Measurements from ENCODE around the gene OTOGL. TPM values are rescaled to one million over a fixed set of nuclear protein-coding genes. Genes with fewer than 3 reads are reported as not detected.
"Not testable (repeated sequence)": the region's sequence is repeated elsewhere in the genome, so short reads cannot be mapped to it uniquely, and the experiment has no call there.

The OTOGL gene
- total and polyA plus RNA-seq, 9 donors, result 0.05 to 0.26 (median 0.12) TPM; not detected in 2

DNA sequence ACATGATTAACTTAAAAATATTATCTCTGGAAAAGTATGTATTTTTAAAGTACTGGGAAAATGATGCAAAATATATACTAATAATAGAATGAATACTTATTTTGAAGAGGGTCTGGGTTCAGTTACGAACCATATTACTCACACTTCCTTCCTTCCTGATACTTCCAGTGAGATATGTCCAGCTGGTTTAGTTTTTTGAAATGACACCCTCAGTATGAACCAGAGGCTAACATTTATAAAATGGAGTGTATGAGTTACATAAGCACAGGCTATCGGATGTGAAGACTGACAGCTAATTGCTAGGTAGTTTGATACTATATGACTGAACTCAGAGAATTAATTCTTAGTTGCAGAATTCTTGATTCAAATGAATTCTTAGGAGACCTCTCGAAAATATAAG lies 122.9 kb downstream of the OTOGL start:
- H3K27me3 ChIP-seq, result no peaks in the 10 kb centered on the region
- H3K4me1 ChIP-seq (ENCODE audit: insufficient read depth), result no peaks in the 10 kb centered on the region
- WGBS, 3 donors, result 82 to 85% (median 84%) methylated on average over 3 of the region's 3 CpGs
- no peak overlapping the region for H3K4me3 ChIP-seq
- H3K9me3 ChIP-seq, result no peaks in the 10 kb centered on the region
- no peak for TF ChIP-seq POLR2A (IDR thresholded peaks at IDR 0.05)
- TF ChIP-seq, protein P1, sequence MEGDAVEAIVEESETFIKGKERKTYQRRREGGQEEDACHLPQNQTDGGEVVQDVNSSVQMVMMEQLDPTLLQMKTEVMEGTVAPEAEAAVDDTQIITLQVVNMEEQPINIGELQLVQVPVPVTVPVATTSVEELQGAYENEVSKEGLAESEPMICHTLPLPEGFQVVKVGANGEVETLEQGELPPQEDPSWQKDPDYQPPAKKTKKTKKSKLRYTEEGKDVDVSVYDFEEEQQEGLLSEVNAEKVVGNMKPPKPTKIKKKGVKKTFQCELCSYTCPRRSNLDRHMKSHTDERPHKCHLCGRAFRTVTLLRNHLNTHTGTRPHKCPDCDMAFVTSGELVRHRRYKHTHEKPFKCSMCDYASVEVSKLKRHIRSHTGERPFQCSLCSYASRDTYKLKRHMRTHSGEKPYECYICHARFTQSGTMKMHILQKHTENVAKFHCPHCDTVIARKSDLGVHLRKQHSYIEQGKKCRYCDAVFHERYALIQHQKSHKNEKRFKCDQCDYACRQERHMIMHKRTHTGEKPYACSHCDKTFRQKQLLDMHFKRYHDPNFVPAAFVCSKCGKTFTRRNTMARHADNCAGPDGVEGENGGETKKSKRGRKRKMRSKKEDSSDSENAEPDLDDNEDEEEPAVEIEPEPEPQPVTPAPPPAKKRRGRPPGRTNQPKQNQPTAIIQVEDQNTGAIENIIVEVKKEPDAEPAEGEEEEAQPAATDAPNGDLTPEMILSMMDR (IDR thresholded peaks at IDR 0.05), result no peak
- no peak for TF ChIP-seq EP300 (IDR thresholded peaks at IDR 0.05)
- no peaks in the 10 kb centered on the region for H3K36me3 ChIP-seq
- no peak overlapping the region for H3K27ac ChIP-seq
- DNase-seq, result no peak
- intact Hi-C loops (cut with DNase I), result no loop called here

DNA sequence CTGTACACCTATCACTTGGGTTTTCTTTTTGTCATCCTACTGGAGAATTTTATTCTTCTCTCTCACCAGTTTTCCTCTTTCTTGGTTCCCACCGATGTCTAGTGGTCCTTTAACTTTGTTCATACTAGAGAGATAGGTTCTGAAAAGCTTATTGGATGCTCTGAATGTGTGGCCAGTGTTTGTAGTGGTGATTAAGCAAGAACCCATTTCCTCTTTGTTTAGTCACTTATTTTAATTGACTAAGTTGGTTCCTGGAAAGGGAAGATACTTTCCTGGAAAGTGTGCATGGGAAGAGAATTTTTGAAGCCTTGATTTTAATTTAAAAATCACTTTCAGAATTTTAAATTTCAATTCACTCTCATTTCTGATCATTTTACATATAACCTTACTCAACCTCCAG lies 127.2 kb downstream of the OTOGL start:
- Histone ChIP-seq H3K9me3 (no peaks in the 10 kb centered on the region), H3K4me1 (ENCODE audit: insufficient read depth) (no peaks in the 10 kb centered on the region), H3K36me3 (no peaks in the 10 kb centered on the region), H3K27me3 (no peaks in the 10 kb centered on the region), H3K27ac (no peak overlapping the region), H3K4me3 (no peak overlapping the region)
- no peak for DNase-seq
- intact Hi-C loops (cut with DNase I), result no loop called here
- TF ChIP-seq POLR2A (IDR thresholded peaks at IDR 0.05), result no peak
- TF ChIP-seq, protein P1 (IDR thresholded peaks at IDR 0.05), result no peak
- no peak for TF ChIP-seq EP300 (IDR thresholded peaks at IDR 0.05)
- WGBS, 3 donors, result 72 to 79% (median 79%) methylated on average over 1 of the region's 1 CpG

DNA sequence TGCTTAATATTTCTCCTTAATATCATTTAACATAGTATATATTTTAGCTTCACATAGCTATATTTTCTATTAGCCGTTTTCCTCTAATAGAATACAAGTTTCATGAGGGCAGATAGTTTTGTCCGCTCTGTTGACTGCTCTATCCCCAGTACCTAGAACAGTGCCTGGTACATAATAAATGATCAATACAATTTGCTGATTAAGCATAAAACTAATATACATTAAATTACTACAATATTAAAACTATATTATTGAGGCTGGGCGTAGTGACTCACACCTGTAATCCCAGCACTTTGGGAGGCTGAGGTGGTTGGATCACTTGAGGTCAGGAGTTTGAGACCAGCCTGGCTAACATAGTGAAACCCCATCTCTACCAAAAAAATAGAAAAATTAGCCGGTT lies 128.6 kb downstream of the OTOGL start:
- DNase-seq; H3K27me3 ChIP-seq; intact Hi-C loops (cut with DNase I); H3K4me1 ChIP-seq (ENCODE audit: insufficient read depth); H3K9me3 ChIP-seq; H3K4me3 ChIP-seq; H3K36me3 ChIP-seq; H3K27ac ChIP-seq: not testable (repeated sequence)
- 96 to 97% (median 96%) methylated on average over 4 of the region's 4 CpGs for WGBS, 3 donors

DNA sequence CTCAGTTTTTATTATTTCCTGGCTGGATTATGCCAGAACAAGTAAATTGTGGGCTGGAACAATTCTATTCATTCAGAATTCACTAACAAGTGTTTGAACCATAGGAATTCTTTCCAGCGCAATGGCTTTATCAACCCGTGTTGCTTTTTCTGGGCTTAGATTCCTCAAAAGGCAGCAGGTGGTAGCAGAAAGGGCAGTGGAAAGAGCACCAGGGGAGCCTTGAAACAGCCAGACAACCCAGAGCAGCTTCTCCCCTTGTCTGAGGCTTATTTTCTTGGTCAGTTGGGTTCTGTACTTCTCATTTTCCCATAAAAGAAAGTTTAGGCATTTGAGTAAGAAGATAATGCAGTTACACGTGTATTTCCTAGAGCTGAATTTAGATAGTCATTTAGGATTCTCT lies 130.7 kb downstream of the OTOGL start:
- DNase-seq, result no peak
- 15 to 28% (median 17%) methylated on average over 3 of the region's 3 CpGs for WGBS, 3 donors
- H3K9me3 ChIP-seq, result no peaks in the 10 kb centered on the region
- no peaks in the 10 kb centered on the region for H3K27me3 ChIP-seq
- no peak overlapping the region for H3K27ac ChIP-seq
- intact Hi-C loops (cut with DNase I), result no loop called here
- TF ChIP-seq, protein P1 (IDR thresholded peaks at IDR 0.05), result no peak
- TF ChIP-seq POLR2A (IDR thresholded peaks at IDR 0.05) (no peak), EP300 (IDR thresholded peaks at IDR 0.05) (no peak)
- no peaks in the 10 kb centered on the region for H3K4me1 ChIP-seq (ENCODE audit: insufficient read depth)
- no peak overlapping the region for H3K4me3 ChIP-seq
- H3K36me3 ChIP-seq, result no peaks in the 10 kb centered on the region

DNA sequence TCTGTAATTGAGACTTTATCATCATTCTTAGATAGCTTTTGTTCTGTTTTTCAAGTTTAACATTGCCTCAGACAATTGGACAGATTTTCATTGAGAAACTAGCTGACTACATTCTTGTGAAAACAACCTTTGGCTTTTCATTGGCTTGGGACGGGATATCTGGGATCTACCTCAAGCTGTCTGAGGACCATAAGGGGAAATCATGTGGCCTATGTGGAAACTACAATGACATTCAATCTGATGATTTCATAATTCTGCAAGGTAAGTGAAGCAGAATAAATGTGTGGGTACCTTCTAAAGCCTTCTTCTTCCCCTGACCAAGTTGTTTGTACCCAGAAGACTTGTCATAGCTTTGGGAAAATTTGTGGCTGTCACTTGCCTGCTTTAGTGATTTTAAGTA lies 133.5 kb downstream of the OTOGL start:
- Histone ChIP-seq H3K27me3 (no peaks in the 10 kb centered on the region), H3K36me3 (no peaks in the 10 kb centered on the region), H3K4me1 (ENCODE audit: insufficient read depth) (no peaks in the 10 kb centered on the region), H3K4me3 (no peak overlapping the region), H3K27ac (no peak overlapping the region), H3K9me3 (no peaks in the 10 kb centered on the region)
- TF ChIP-seq POLR2A (IDR thresholded peaks at IDR 0.05) (no peak), EP300 (IDR thresholded peaks at IDR 0.05) (no peak)
- TF ChIP-seq, protein P1 (IDR thresholded peaks at IDR 0.05), result no peak
- 58 to 81% (median 78%) methylated on average over 1 of the region's 1 CpG for WGBS, 3 donors
- no peak for DNase-seq
- intact Hi-C loops (cut with DNase I), result no loop called here

Measured in ovary (tissue), 9 donors.